Measurements from ENCODE around the gene ADAMTSL5. TPM values are rescaled to one million over a fixed set of nuclear protein-coding genes. Genes with fewer than 3 reads are reported as not detected.

Gene ADAMTSL5
- polyA plus RNA-seq, 2 donors, result 10.9 to 13.0 TPM

DNA sequence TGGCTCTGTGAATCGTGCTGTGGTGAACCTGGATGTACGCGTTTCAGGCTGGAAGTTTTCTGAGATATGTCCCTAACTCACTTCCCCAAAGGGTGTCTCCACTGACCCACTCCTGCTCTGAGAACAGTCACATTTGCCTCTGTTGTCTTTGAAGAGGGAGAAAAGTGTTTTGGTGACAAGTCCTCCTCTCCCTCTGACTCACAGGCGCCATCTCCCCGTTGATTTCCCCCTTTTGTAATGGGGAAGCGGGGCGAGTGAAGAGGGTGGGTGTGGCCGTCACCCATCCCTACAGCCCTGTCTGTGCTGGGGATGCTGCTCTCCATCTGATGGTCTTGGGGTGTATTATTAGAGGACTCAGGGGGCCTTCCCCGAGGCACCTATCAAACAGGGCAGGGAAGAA is 53.3 kb downstream of the ADAMTSL5 start:
- Histone ChIP-seq H3K27me3 (ENCODE audit: control insufficient read depth in 1 of 2, insufficient read depth in 2 of 2, low read length in 2 of 2) (peaks cover 0 to 15% of the 10 kb centered on the region in 2 donors), H3K27ac (ENCODE audit: low read depth in 2 of 2, low read length in 1 of 2) (no peak overlapping the region), H3K4me3 (ENCODE audit: low read depth in 1 of 2, low read length in 2 of 2) (no peak overlapping the region), H3K9me3 (ENCODE audit: control insufficient read depth in 2 of 2, insufficient read depth in 1 of 2, low read depth in 1 of 2, low read length in 1 of 2) (peaks cover 0 to 5% of the 10 kb centered on the region in 2 donors), H3K36me3 (ENCODE audit: control insufficient read depth in 2 of 2, insufficient read depth in 2 of 2, low read length in 1 of 2) (no peaks in the 10 kb centered on the region), H3K4me1 (ENCODE audit: control insufficient read depth in 2 of 2, insufficient read depth in 2 of 2, low read length in 1 of 2) (peaks cover 0 to 19% of the 10 kb centered on the region in 2 donors)
- WGBS, 2 donors, result 76% methylated on average over 9 of the region's 9 CpGs

- WGBS, 2 donors, result 77 to 84% methylated on average over 16 of the region's 16 CpGs
- Histone ChIP-seq H3K4me1 (ENCODE audit: control insufficient read depth in 2 of 2, insufficient read depth in 2 of 2, low read length in 1 of 2) (peaks cover 5 to 28% of the 10 kb centered on the region in 2 donors), H3K36me3 (ENCODE audit: control insufficient read depth in 2 of 2, insufficient read depth in 2 of 2, low read length in 1 of 2) (no peaks in the 10 kb centered on the region), H3K9me3 (ENCODE audit: control insufficient read depth in 2 of 2, insufficient read depth in 1 of 2, low read depth in 1 of 2, low read length in 1 of 2) (peaks cover 0 to 9% of the 10 kb centered on the region in 2 donors), H3K27ac (ENCODE audit: low read depth in 2 of 2, low read length in 1 of 2) (no peak overlapping the region), H3K27me3 (ENCODE audit: control insufficient read depth in 1 of 2, insufficient read depth in 2 of 2, low read length in 2 of 2) (peaks cover 0 to 24% of the 10 kb centered on the region in 2 donors), H3K4me3 (ENCODE audit: low read depth in 1 of 2, low read length in 2 of 2) (no peak overlapping the region)
Measured at GRCh38 chr19:1457892-1458291, 54.9 kb downstream of the ADAMTSL5 start.

DNA sequence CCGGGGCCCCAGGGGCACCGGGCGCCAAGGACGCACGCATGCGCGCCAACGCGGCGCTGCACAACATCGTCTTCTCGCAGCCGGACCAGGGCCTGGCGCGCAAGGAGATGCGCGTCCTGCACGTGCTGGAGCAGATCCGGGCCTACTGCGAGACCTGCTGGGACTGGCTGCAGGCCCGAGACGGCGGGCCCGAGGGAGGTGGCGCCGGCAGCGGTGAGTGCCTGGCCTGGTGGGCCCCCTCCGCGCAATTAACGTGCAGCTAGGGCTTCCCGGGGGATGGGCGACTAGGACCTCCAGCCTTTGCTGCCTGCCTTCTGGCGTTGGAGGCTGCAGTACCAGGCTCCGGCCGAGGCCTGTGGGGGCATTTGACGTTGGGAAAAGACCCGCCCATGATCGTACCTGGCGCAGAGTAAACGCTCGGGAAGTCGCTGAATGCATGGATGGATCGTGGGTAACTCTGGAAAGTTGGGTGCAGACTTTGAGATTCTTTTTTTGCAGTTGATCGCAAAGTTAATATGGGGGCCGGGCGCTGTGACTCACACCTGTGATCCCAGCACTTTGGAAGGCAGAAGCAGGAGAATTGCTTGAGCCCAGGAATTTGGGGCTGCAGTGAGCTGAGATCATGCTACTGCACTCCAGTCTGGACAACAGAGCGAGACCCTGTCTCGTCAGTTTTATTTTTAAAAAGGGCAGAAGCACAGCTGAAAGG is 55.6 kb downstream of the ADAMTSL5 start:
- Histone ChIP-seq H3K9me3 (ENCODE audit: control insufficient read depth in 2 of 2, insufficient read depth in 1 of 2, low read depth in 1 of 2, low read length in 1 of 2) (peaks cover 0 to 9% of the 10 kb centered on the region in 2 donors), H3K4me1 (ENCODE audit: control insufficient read depth in 2 of 2, insufficient read depth in 2 of 2, low read length in 1 of 2) (peaks cover 5 to 34% of the 10 kb centered on the region in 2 donors), H3K36me3 (ENCODE audit: control insufficient read depth in 2 of 2, insufficient read depth in 2 of 2, low read length in 1 of 2) (no peaks in the 10 kb centered on the region), H3K4me3 (ENCODE audit: low read depth in 1 of 2, low read length in 2 of 2) (no peak overlapping the region), H3K27me3 (ENCODE audit: control insufficient read depth in 1 of 2, insufficient read depth in 2 of 2, low read length in 2 of 2) (peaks cover 0 to 31% of the 10 kb centered on the region in 2 donors), H3K27ac (ENCODE audit: low read depth in 2 of 2, low read length in 1 of 2) (no peak overlapping the region)
- 12 to 15% methylated on average over 48 of the region's 48 CpGs for WGBS, 2 donors

DNA sequence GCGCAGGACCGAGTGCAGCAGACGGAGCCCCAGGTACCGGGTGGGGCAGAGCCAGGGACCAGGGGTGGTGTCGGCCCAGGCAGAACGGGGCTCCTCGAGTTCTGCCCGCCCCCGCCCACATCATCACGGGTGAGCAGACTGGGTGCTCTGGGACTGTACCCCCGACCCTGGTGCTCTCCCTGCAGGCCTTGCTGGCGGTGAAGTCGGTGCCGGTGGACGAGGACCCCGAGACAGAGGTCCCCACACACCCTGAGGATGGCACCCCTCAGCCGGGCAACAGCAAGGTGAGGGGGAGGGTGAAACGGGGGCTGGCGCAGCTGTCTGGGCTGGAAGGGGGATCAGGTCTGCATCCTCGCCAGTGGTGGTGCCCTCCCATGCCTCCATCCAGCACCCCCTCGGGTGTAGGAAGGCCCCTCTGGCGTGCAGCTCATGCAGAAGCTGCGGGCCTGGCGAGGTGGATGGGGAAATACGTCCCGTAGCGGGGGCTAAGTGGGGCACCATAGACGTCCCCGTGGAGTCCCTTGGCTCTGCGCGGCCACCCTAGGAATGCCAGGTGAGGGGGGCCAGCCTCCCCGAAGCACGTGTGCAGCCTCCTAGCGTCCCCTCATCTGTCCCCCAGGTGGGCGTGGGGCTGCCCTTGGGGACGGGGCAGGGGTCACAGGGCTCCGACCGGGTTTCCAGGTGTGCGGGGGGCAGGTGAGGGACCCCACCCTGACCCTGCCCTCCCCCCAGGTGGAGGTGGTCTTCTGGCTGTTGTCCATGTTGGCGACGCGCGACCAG is 56.5 kb downstream of the ADAMTSL5 start:
- no peaks in the 10 kb centered on the region for H3K36me3 ChIP-seq (ENCODE audit: control insufficient read depth in 2 of 2, insufficient read depth in 2 of 2, low read length in 1 of 2)
- peaks cover 5 to 35% of the 10 kb centered on the region in 2 donors for H3K4me1 ChIP-seq (ENCODE audit: control insufficient read depth in 2 of 2, insufficient read depth in 2 of 2, low read length in 1 of 2)
- no peak overlapping the region for H3K4me3 ChIP-seq (ENCODE audit: low read depth in 1 of 2, low read length in 2 of 2)
- 22 to 39% methylated on average over 42 to 43 of the region's 43 CpGs for WGBS, 2 donors
- H3K27ac ChIP-seq (ENCODE audit: low read depth in 2 of 2, low read length in 1 of 2), result no peak overlapping the region
- H3K9me3 ChIP-seq (ENCODE audit: control insufficient read depth in 2 of 2, insufficient read depth in 1 of 2, low read depth in 1 of 2, low read length in 1 of 2), result peaks cover 0 to 9% of the 10 kb centered on the region in 2 donors
- H3K27me3 ChIP-seq (ENCODE audit: control insufficient read depth in 1 of 2, insufficient read depth in 2 of 2, low read length in 2 of 2), result peaks cover 0 to 33% of the 10 kb centered on the region in 2 donors

- no peaks in the 10 kb centered on the region for H3K36me3 ChIP-seq (ENCODE audit: control insufficient read depth in 2 of 2, insufficient read depth in 2 of 2, low read length in 1 of 2)
- H3K4me3 ChIP-seq (ENCODE audit: low read depth in 1 of 2, low read length in 2 of 2), result no peak overlapping the region
- H3K4me1 ChIP-seq (ENCODE audit: control insufficient read depth in 2 of 2, insufficient read depth in 2 of 2, low read length in 1 of 2), result peaks cover 5 to 35% of the 10 kb centered on the region in 2 donors
- 3 to 6% methylated on average over 35 to 42 of the region's 42 CpGs for WGBS, 2 donors
- peaks cover 0 to 36% of the 10 kb centered on the region in 2 donors for H3K27me3 ChIP-seq (ENCODE audit: control insufficient read depth in 1 of 2, insufficient read depth in 2 of 2, low read length in 2 of 2)
- H3K9me3 ChIP-seq (ENCODE audit: control insufficient read depth in 2 of 2, insufficient read depth in 1 of 2, low read depth in 1 of 2, low read length in 1 of 2), result peaks cover 0 to 9% of the 10 kb centered on the region in 2 donors
- H3K27ac ChIP-seq (ENCODE audit: low read depth in 2 of 2, low read length in 1 of 2), result peak overlapping the region in 1 of 2 donors; percentile 15
Measured at GRCh38 chr19:1455336-1456120, 57.3 kb downstream of the ADAMTSL5 start.

Other genes starting within 250 kb of the ADAMTSL5 start
- 100 to 1,000 TPM; 231 to 265 TPM for gene CIRBP, start 243.7 kb downstream of the ADAMTSL5 start, polyA plus RNA-seq
- 10 to 100 TPM; 45.8 to 46.7 TPM for gene FAM174C, start 237.5 kb downstream of the ADAMTSL5 start, polyA plus RNA-seq
- under 1 TPM; 0.18 to 0.39 TPM for gene EFNA2, start 227.1 kb downstream of the ADAMTSL5 start, polyA plus RNA-seq
- gene NDUFS7, start 129.1 kb downstream of the ADAMTSL5 start, polyA plus RNA-seq, result 100 to 1,000 TPM; 106 to 160 TPM
- gene GAMT, start 111.5 kb downstream of the ADAMTSL5 start, polyA plus RNA-seq, result 10 to 100 TPM; 10.9 to 18.4 TPM
- 10 to 100 TPM; 64.9 to 75.3 TPM for gene DAZAP1, start 105.4 kb downstream of the ADAMTSL5 start, polyA plus RNA-seq
- gene RPS15, start 74.6 kb downstream of the ADAMTSL5 start, polyA plus RNA-seq, result 1,000 to 10,000 TPM; 2,888 to 3,260 TPM
- gene APC2, start 62.9 kb downstream of the ADAMTSL5 start, polyA plus RNA-seq, result under 1 TPM; 0.02 to 0.10 TPM
- 10 to 100 TPM; 17.8 to 28.1 TPM for gene C19orf25, start 33.8 kb downstream of the ADAMTSL5 start, polyA plus RNA-seq
- 1 to 10 TPM; 1.9 to 4.0 TPM for gene PCSK4, start 22.7 kb downstream of the ADAMTSL5 start, polyA plus RNA-seq
- gene REEP6, start 21.8 kb downstream of the ADAMTSL5 start, polyA plus RNA-seq, result 10 to 100 TPM; 10.1 to 14.4 TPM
- gene PLK5, start 11.1 kb upstream of the ADAMTSL5 start, polyA plus RNA-seq, result under 1 TPM; 0.13 to 0.53 TPM
- 1 to 10 TPM; 2.8 to 8.4 TPM for gene MEX3D, start 55.3 kb upstream of the ADAMTSL5 start, polyA plus RNA-seq
- 10 to 100 TPM; 50.0 to 72.8 TPM for gene MBD3, start 79.8 kb upstream of the ADAMTSL5 start, polyA plus RNA-seq
- 100 to 1,000 TPM in 1 of 2 donors, 10 to 100 TPM in 1; 70.5 to 105 TPM for gene UQCR11, start 92.4 kb upstream of the ADAMTSL5 start, polyA plus RNA-seq
- gene TCF3, start 139.6 kb upstream of the ADAMTSL5 start, polyA plus RNA-seq, result 10 to 100 TPM; 23.1 to 27.1 TPM
- gene ONECUT3, start 240.5 kb upstream of the ADAMTSL5 start, polyA plus RNA-seq, result under 1 TPM in 1 of 2 donors, not detected in 1; under 0.01 TPM

Measured in esophagus (tissue), 2 donors.